Measurements from ENCODE around the gene IGFBP7.

GRCh38 chr4:57095956-57096355 is 14.2 kb downstream of the IGFBP7 start:
- TF ChIP-seq CTCF (IDR thresholded peaks at IDR 0.05; ENCODE audit: low read length) (no peak), EZH2 (optimal IDR thresholded peaks at IDR 0.05; ENCODE audit: low read depth, low read length) (no peak)

All from MM.1S (cell line).